DOHH2 (cell line): ENCODE data around the gene EHMT1.

ENCODE experiments used
- H3F3A ChIP-seq: fragments of 200-600 bp; sonication (generic), shearing (Covaris generic); 2 replicates; pipeline ENCODE4 v1.6.0; 2016; ENCODE audit warnings: antibody characterized with exemption, mild to moderate bottlenecking; ENCODE audit not compliant: control insufficient read depth, insufficient read depth
- H3K27ac ChIP-seq: fragments of 200-600 bp; sonication (generic); 2 replicates; pipeline ENCODE4 v1.5.1; 2014; ENCODE audit warnings: low read depth, mild to moderate bottlenecking, low read length, moderate library complexity
- H3K27me3 ChIP-seq: fragments of 200-600 bp; sonication (generic); 2 replicates; pipeline ENCODE4 v1.6.1; 2014; ENCODE audit warnings: mild to moderate bottlenecking, low read length, mixed read lengths; ENCODE audit not compliant: control insufficient read depth
- H3K36me3 ChIP-seq: fragments of 200-600 bp; sonication (generic); 2 replicates; pipeline ENCODE4 v1.6.1; 2014; ENCODE audit warnings: mild to moderate bottlenecking, low read length, moderate library complexity, mixed read lengths; ENCODE audit not compliant: control insufficient read depth
- H3K4me1 ChIP-seq: fragments of 200-600 bp; sonication (generic); 2 replicates; pipeline ENCODE4 v1.6.1; 2014; ENCODE audit warnings: mild to moderate bottlenecking, low read length, mixed read lengths; ENCODE audit not compliant: control insufficient read depth
- H3K4me2 ChIP-seq: fragments of 200-600 bp; sonication (generic); 2 replicates; pipeline ENCODE4 v1.6.0; 2014; ENCODE audit warnings: mild to moderate bottlenecking, low read length, moderate library complexity
- H3K4me3 ChIP-seq: fragments of 200-600 bp; sonication (generic); 2 replicates; pipeline ENCODE4 v1.5.1; 2014; ENCODE audit warnings: mild to moderate bottlenecking, low read length, mixed read lengths
- H3K79me2 ChIP-seq: fragments of 200-600 bp; sonication (generic); 2 replicates; pipeline ENCODE4 v1.6.1; 2014; ENCODE audit warnings: mild to moderate bottlenecking, low read length, mixed read lengths; ENCODE audit not compliant: control insufficient read depth
- H3K9me2 ChIP-seq: fragments of 200-600 bp; sonication (generic); replicated peaks from 2 replicates; pipeline ENCODE4 v1.6.1; 2014; ENCODE audit warnings: mild to moderate bottlenecking, low read length, mixed read lengths; ENCODE audit not compliant: control insufficient read depth
- H3K9me3 ChIP-seq: fragments of 200-600 bp; sonication (generic); 2 replicates; pipeline ENCODE4 v1.6.1; 2014; ENCODE audit warnings: antibody characterized with exemption, low read length, mixed read lengths; ENCODE audit not compliant: control insufficient read depth, insufficient read depth
- H4K20me1 ChIP-seq: fragments of 200-600 bp; sonication (generic); 2 replicates; pipeline ENCODE4 v1.6.0; 2014; ENCODE audit warnings: low read depth, mild to moderate bottlenecking, antibody characterized with exemption, low read length, moderate library complexity; ENCODE audit not compliant: control insufficient read depth, insufficient read depth
- CTCF ChIP-seq: fragments of 200-600 bp; sonication (generic); IDR thresholded peaks from one replicate; pipeline ENCODE4 v1.5.1; 2014; ENCODE audit warnings: antibody characterized with exemption, mild to moderate bottlenecking, low read depth, low read length; ENCODE audit not compliant: poor library complexity, severe bottlenecking
- EZH2phosphoT487 ChIP-seq: fragments of 200-600 bp; sonication (generic); IDR thresholded peaks from 2 replicates; pipeline ENCODE4 v1.6.1; 2017; ENCODE audit warnings: borderline replicate concordance, mild to moderate bottlenecking, antibody characterized with exemption, low read length, moderate library complexity, mixed read lengths

EHMT1 gene

DNA sequence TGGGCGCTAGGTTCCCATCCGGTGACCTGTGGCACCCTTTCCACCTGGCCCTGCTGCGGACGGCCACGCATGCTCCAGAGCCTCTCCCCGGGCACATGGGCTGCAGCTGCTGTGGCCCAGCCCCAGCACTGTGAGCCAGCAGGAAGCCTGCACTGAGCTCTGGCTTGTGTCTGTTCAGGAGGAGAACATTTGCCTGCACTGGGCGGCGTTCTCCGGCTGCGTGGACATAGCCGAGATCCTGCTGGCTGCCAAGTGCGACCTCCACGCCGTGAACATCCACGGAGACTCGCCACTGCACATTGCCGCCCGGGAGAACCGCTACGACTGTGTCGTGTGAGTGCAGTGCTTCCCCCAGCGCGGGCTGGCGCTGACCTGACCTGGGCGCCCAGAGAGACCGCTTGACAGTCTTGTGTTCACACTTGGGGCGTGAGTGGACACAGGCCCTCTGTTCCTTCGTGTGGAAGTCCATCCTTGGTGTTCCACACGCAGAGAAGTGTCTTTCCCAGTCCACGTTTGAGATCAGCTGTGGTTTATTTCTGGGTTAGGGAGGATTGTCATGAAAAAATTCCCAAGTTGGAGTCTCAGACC is 192.6 kb downstream of the EHMT1 start:
- Histone ChIP-seq H4K20me1 (no peaks in the 10 kb centered on the region), H3K9me3 (no peaks in the 10 kb centered on the region)

GRCh38 chr9:137812356-137813023 is 193.7 kb downstream of the EHMT1 start:
- Histone ChIP-seq H3K36me3 (peaks cover 85% of the 10 kb centered on the region), H3F3A (no peaks in the 10 kb centered on the region), H3K9me2 (no peaks in the 10 kb centered on the region), H3K27ac (no peak overlapping the region), H3K9me3 (no peaks in the 10 kb centered on the region), H4K20me1 (no peaks in the 10 kb centered on the region), H3K4me1 (peaks cover 16% of the 10 kb centered on the region), H3K4me3 (no peak overlapping the region), H3K79me2 (peaks cover 7% of the 10 kb centered on the region; the same call in 1 of the 2 replicates), H3K4me2 (no peak overlapping the region), H3K27me3 (no peaks in the 10 kb centered on the region)
- TF ChIP-seq CTCF (no peak), EZH2phosphoT487 (no peak)

More for the DNA sequence above, 192.6 kb downstream of the EHMT1 start:
- Histone ChIP-seq H3K27ac (no peak overlapping the region), H3K79me2 (peaks cover 7% of the 10 kb centered on the region; the same call in 1 of the 2 replicates), H3K9me2 (no peaks in the 10 kb centered on the region), H3K4me2 (no peak overlapping the region), H3K36me3 (peaks cover 78% of the 10 kb centered on the region), H3K4me1 (peaks cover 16% of the 10 kb centered on the region), H3F3A (no peaks in the 10 kb centered on the region), H3K4me3 (no peak overlapping the region), H3K27me3 (no peaks in the 10 kb centered on the region)
- TF ChIP-seq EZH2phosphoT487 (no peak), CTCF (no peak)

- H3K27me3 ChIP-seq: no peaks in the 10 kb centered on the region
- H3K27ac ChIP-seq: no peak overlapping the region
- H3K4me3 ChIP-seq: no peak overlapping the region
- no peaks in the 10 kb centered on the region for H3K9me3 ChIP-seq
- H3K79me2 ChIP-seq: peaks cover 3% of the 10 kb centered on the region; the same call in 1 of the 2 replicates
- peaks cover 85% of the 10 kb centered on the region for H3K36me3 ChIP-seq
- H3K4me2 ChIP-seq: no peak overlapping the region
- H3K4me1 ChIP-seq: peaks cover 10% of the 10 kb centered on the region
- no peaks in the 10 kb centered on the region for H4K20me1 ChIP-seq
- no peaks in the 10 kb centered on the region for H3K9me2 ChIP-seq
- TF ChIP-seq CTCF (no peak), EZH2phosphoT487 (no peak)
- H3F3A ChIP-seq: no peaks in the 10 kb centered on the region
Observed at GRCh38 chr9:137813167-137813566, 194.4 kb downstream of the EHMT1 start.
